Calu3 (cell line): ENCODE measurements around the gene ENC1. TPM values are rescaled to one million over a fixed set of nuclear protein-coding genes. Genes with fewer than 3 reads are reported as not detected.
A peak's percentile ranks its signal among the peaks of the same experiment; 100 is the strongest.

Experiments
- BruUV-seq: library from RNA; stranded (reverse); fragments of 400-500 nt; replicated peaks from 2 replicates; lab custom pipeline; 2021; lab: Mats Ljungman, UMichigan
- CTCF ChIA-PET: fragments of 300-600 bp; sonication (Branson Sonifier 250); formaldehyde crosslinking; loops from one replicate; lab custom pipeline; 2022; ENCODE audit warnings: antibody characterized with exemption; lab: Charles Lee
- DNase-seq: peaks from one replicate; pipeline ENCODE4 v3.0.0; 2022
- H3K27ac Mint-ChIP-seq: one replicate; pipeline ENCODE4 v1.8.0; 2022; ENCODE audit warnings: mixed read lengths; ENCODE audit not compliant: unreplicated experiment
- H3K27me3 Mint-ChIP-seq: one replicate; pipeline ENCODE4 v1.8.0; 2022; ENCODE audit warnings: mixed read lengths; ENCODE audit not compliant: unreplicated experiment
- H3K36me3 Mint-ChIP-seq: one replicate; pipeline ENCODE4 v1.8.0; 2022; ENCODE audit warnings: mild to moderate bottlenecking, moderate library complexity, mixed read lengths; ENCODE audit not compliant: insufficient read depth, unreplicated experiment
- H3K4me1 Mint-ChIP-seq: one replicate; pipeline ENCODE4 v1.8.0; 2022; ENCODE audit warnings: mild to moderate bottlenecking, low read depth, mixed read lengths; ENCODE audit not compliant: unreplicated experiment
- H3K4me3 Mint-ChIP-seq: one replicate; pipeline ENCODE4 v1.8.0; 2022; ENCODE audit warnings: mild to moderate bottlenecking, low read depth, moderate library complexity, mixed read lengths; ENCODE audit not compliant: unreplicated experiment
- H3K9me3 Mint-ChIP-seq: one replicate; pipeline ENCODE4 v1.8.0; 2022; ENCODE audit warnings: low read depth, mixed read lengths; ENCODE audit not compliant: unreplicated experiment
- CTCF ChIP-seq: fragments of 200-600 bp; IDR thresholded peaks from one replicate; pipeline ENCODE4 v1.8.0; 2022; ENCODE audit warnings: antibody characterized with exemption; ENCODE audit not compliant: unreplicated experiment
- intact Hi-C: fragments of 100-400 bp; cut with micrococcal nuclease; formaldehyde crosslinking; loops from one replicate; pipeline ENCODE4 v1.10.0; 2022; ENCODE audit not compliant: unreplicated experiment
- total RNA-seq: library from RNA; stranded (reverse); gene quantifications from 2 replicates; pipeline ENCODE4 v1.2.3, GENCODE V29; 2022

Gene ENC1
- total RNA-seq, 1 experiment from 2014 or later, result 91.6 TPM

- Mint-ChIP-seq H3K27ac (peak overlapping the region; percentile 27), H3K36me3 (peaks cover 14% of the 10 kb centered on the region), H3K9me3 (peaks cover 2% of the 10 kb centered on the region), H3K27me3 (no peaks in the 10 kb centered on the region), H3K4me1 (peaks cover 79% of the 10 kb centered on the region), H3K4me3 (no peak overlapping the region)
- CTCF ChIA-PET, result no interaction called here
- BruUV-seq, result no TSS peak
- no peak for TF ChIP-seq CTCF
- no peak for DNase-seq
- intact Hi-C loops, result loop anchor here (5.0 kb wide), 1 partner anchor 172 kb away; no protein-coding TSS in a partner anchor
Observed at GRCh38 chr5:74579215-74579614, 61.3 kb downstream of the ENC1 start.

GRCh38 chr5:74578356-74579044, 62.0 kb downstream of the ENC1 start:
- DNase-seq, result no peak
- intact Hi-C loops, result loop anchor here (5.0 kb wide), 1 partner anchor 171 kb away; no protein-coding TSS in a partner anchor
- Mint-ChIP-seq H3K4me3 (no peak overlapping the region), H3K36me3 (peaks cover 14% of the 10 kb centered on the region), H3K4me1 (peaks cover 79% of the 10 kb centered on the region), H3K27ac (peak overlapping the region; percentile 27), H3K9me3 (peaks cover 2% of the 10 kb centered on the region), H3K27me3 (no peaks in the 10 kb centered on the region)
- no TSS peak for BruUV-seq
- CTCF ChIA-PET, result no interaction called here
- no peak for TF ChIP-seq CTCF

Other genes starting within 250 kb of the ENC1 start
- 212 and 223 TPM in 2 replicates for gene HEXB, start 44.5 kb upstream of the ENC1 start, total RNA-seq
- gene GFM2, start 126.4 kb upstream of the ENC1 start, total RNA-seq, result 51.2 and 57.1 TPM in 2 replicates
- gene NSA2, start 126.5 kb upstream of the ENC1 start, total RNA-seq, result 171 and 203 TPM in 2 replicates
- 13.4 and 14.1 TPM in 2 replicates for gene FAM169A, start 225.7 kb upstream of the ENC1 start, total RNA-seq